ENCODE results near the gene RAP2C. TPM values are rescaled to one million over a fixed set of nuclear protein-coding genes. Genes with fewer than 3 reads are reported as not detected.
"Not testable (repeated sequence)": the region's sequence is repeated elsewhere in the genome, so short reads cannot be mapped to it uniquely, and the experiment has no call there.

RAP2C gene
- total RNA-seq, 2 donors from 2014 or later: 18.6 to 27.3 TPM

DNA sequence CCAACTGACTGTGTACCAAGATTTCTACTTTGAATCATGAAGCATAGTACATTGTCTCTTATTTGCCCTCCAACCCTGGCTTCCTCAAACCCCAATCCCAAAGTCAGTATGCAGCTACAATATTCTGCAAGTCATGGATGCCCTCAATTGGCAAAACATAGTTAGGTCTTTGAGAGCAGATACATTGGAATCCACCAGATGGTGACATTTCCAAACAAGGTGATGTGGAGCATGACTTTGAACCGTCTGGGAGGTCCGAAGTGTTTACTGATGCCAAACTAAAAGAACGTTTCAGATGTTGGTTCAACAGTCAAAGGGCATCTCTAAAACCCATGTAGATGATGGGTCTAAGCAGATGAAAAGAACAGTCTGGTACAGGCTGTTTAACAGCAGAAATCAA, 47.8 kb downstream of the RAP2C start:
- no peak for DNase-seq
- intact Hi-C loops (cut with DNase I): no loop called here
- H3K9me3 ChIP-seq: no peaks in the 10 kb centered on the region
- TF ChIP-seq CTCF (IDR thresholded peaks at IDR 0.05): no peak
- no peak overlapping the region for H3K4me3 ChIP-seq
- H3K36me3 ChIP-seq: no peaks in the 10 kb centered on the region
- H3K9ac ChIP-seq (ENCODE audit: low read depth in 2 of 2, low read length in 2 of 2): no peak overlapping the region
- peaks cover 3% of the 10 kb centered on the region for H3K27me3 ChIP-seq
- no peaks in the 10 kb centered on the region for H3K4me1 ChIP-seq
- no peak overlapping the region for H3K27ac ChIP-seq

- Histone ChIP-seq H3K27me3 (peaks cover 3% of the 10 kb centered on the region), H3K9ac (ENCODE audit: low read depth in 2 of 2, low read length in 2 of 2) (no peak overlapping the region), H3K4me1 (no peaks in the 10 kb centered on the region), H3K9me3 (no peaks in the 10 kb centered on the region), H3K36me3 (no peaks in the 10 kb centered on the region), H3K4me3 (no peak overlapping the region), H3K27ac (no peak overlapping the region)
- TF ChIP-seq CTCF (IDR thresholded peaks at IDR 0.05): no peak
- intact Hi-C loops (cut with DNase I): no loop called here
- no peak for DNase-seq
Measured at GRCh38 chrX:132169554-132169953, 49.7 kb downstream of the RAP2C start.

DNA sequence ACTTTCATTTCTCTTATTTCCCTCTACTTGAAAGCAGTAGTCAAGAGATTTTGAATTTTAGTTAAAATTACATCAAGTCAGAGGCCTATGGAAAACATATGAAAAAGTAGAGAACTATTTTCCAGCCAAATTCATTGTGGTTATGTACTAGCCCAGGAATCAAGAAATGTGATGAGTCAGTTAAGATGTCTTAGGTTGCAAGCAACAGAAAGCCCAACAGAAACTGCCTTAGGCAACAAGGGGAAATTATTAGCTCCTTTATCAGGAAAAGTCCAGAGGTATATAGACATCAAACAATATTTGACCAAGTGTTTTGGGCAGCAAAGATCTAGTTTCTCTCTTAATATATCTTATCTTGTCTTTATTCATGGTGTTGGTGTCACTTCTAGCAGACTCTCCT, 53.6 kb downstream of the RAP2C start:
- intact Hi-C loops (cut with DNase I): no loop called here
- no peak for TF ChIP-seq CTCF (IDR thresholded peaks at IDR 0.05)
- no peak overlapping the region for H3K4me3 ChIP-seq
- DNase-seq: no peak
- H3K36me3 ChIP-seq: no peaks in the 10 kb centered on the region
- H3K9me3 ChIP-seq: no peaks in the 10 kb centered on the region
- no peaks in the 10 kb centered on the region for H3K4me1 ChIP-seq
- no peak overlapping the region for H3K9ac ChIP-seq (ENCODE audit: low read depth in 2 of 2, low read length in 2 of 2)
- H3K27me3 ChIP-seq: peaks cover 3% of the 10 kb centered on the region
- H3K27ac ChIP-seq: no peak overlapping the region

GRCh38 chrX:132165005-132165404, 54.2 kb downstream of the RAP2C start:
- no peak overlapping the region for H3K4me3 ChIP-seq
- H3K9ac ChIP-seq (ENCODE audit: low read depth in 2 of 2, low read length in 2 of 2): no peak overlapping the region
- DNase-seq: no peak
- no peaks in the 10 kb centered on the region for H3K36me3 ChIP-seq
- intact Hi-C loops (cut with DNase I): no loop called here
- H3K27me3 ChIP-seq: peaks cover 3% of the 10 kb centered on the region
- H3K4me1 ChIP-seq: no peaks in the 10 kb centered on the region
- no peak for TF ChIP-seq CTCF (IDR thresholded peaks at IDR 0.05)
- no peak overlapping the region for H3K27ac ChIP-seq
- no peaks in the 10 kb centered on the region for H3K9me3 ChIP-seq

- H3K9ac ChIP-seq (ENCODE audit: low read depth in 2 of 2, low read length in 2 of 2); H3K36me3 ChIP-seq; H3K27ac ChIP-seq; DNase-seq; H3K27me3 ChIP-seq; H3K4me1 ChIP-seq; H3K9me3 ChIP-seq; H3K4me3 ChIP-seq; intact Hi-C loops (cut with DNase I): not testable (repeated sequence)
Measured at GRCh38 chrX:132163094-132163493, 56.2 kb downstream of the RAP2C start.

DNA sequence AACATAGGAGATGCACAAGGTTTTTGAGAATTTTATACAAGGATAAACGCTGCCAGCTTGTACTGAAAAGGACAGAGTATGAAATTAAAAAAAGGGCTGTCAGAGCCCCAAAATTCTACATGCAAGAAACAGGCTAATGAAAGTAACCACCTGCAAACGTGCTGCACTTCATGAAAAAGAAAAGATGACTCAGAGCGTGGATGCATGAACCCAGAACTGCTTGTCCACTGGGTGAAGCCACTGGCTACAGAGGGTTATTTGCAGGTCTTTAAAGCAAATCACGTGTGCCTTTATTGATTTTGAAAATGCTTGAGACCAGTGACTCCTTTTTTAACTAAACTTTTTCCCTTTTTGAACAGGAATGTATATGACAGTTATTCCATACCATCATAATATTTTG, 66.1 kb downstream of the RAP2C start:
- no peak overlapping the region for H3K27ac ChIP-seq
- no peak for TF ChIP-seq CTCF (IDR thresholded peaks at IDR 0.05)
- H3K4me1 ChIP-seq: no peaks in the 10 kb centered on the region
- intact Hi-C loops (cut with DNase I): no loop called here
- H3K9ac ChIP-seq (ENCODE audit: low read depth in 2 of 2, low read length in 2 of 2): no peak overlapping the region
- no peak for DNase-seq
- no peaks in the 10 kb centered on the region for H3K9me3 ChIP-seq
- no peaks in the 10 kb centered on the region for H3K36me3 ChIP-seq
- H3K4me3 ChIP-seq: no peak overlapping the region
- H3K27me3 ChIP-seq: no peaks in the 10 kb centered on the region

Other genes with a start within 250 kb of the RAP2C start
- 10 to 100 TPM; 19.2 to 21.9 TPM for gene STK26, start 196.1 kb downstream of the RAP2C start, total RNA-seq
- gene FRMD7, start 91.4 kb downstream of the RAP2C start, total RNA-seq: not detected

Measured in colonic mucosa (tissue), 4 donors.